ENCODE measurements around the gene PIK3R3.

GRCh38 chr1:46097149-46097472 lies 35.3 kb downstream of the PIK3R3 start:
- no peak for TF ChIP-seq POLR2A (IDR thresholded peaks at IDR 0.05; ENCODE audit: low read depth, low read length)
- no peak for TF ChIP-seq TAF1 (IDR thresholded peaks at IDR 0.05; ENCODE audit: borderline replicate concordance, low read depth, low read length)
- no peak for TF ChIP-seq POLR2AphosphoS5 (IDR thresholded peaks at IDR 0.05; ENCODE audit: low read depth, low read length)

Measured in GM12892 (cell line).